NCI-H82 (cell line): ENCODE results near the gene CIITA.
A peak's percentile ranks its signal among the peaks of the same experiment; 100 is the strongest.
"Not testable (repeated sequence)": the region's sequence is repeated elsewhere in the genome, so short reads cannot be mapped to it uniquely, and the experiment has no call there.

Experiments
- DNase-seq: peaks from one replicate; lab custom pipeline; 2025; lab: John Stamatoyannopoulos, UW

Gene CIITA

GRCh38 chr16:10934325-10935107, 57.5 kb downstream of the CIITA start:
- no peak for DNase-seq

DNA sequence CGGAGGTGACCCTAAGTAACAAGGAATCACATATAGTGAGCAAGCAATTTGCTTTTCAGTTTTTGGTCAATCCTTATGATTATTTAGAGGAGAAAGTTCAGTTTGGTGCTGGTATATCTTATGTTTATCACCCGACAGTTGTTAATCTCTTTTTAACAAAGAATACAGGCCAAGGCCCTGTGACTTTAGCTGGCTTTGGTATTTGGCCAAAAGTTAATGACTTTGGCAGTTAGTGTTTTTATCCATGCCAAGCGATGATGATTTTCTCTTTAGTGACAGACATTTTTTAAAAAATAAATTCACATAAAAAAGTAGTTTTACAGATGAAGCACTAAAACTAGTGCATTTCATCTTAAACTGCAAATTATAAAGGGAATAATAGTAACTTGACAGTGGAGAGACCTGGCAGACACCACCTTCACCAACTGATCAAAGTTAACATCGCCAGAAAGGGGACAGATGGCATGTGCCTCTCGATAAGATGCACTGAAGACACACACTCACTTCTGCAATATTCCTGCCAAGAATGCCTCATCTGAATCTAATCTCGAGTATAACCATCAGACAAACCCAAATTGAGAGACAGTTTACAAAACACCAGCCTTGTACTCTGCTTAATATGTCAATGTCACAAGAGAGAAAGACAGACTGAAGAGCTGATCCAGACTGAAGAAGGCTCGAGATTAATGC, 58.4 kb downstream of the CIITA start:
- no peak for DNase-seq

GRCh38 chr16:10936272-10936984, 59.4 kb downstream of the CIITA start:
- no peak for DNase-seq

GRCh38 chr16:10937068-10937859, 60.3 kb downstream of the CIITA start:
- DNase-seq, result no peak

DNA sequence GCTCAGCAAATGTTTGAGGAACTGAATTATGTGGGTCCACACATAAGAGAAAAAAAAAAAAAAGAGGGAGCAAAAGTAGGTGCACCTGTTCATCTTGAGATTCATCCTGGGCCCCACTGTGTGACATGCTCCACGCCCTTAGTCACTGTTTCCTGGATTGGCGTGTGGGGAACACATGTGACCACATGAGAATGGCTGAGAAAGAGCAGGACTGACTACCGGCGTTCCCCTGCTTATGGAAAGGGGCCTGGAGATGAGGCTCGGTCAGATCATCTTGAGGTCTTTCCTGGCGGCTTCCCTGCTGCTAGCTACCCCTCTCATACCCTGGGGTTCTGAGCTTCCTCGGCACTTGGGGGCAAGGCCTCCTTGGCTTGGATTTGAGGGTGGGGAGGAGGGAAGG, 61.3 kb downstream of the CIITA start:
- no peak for DNase-seq

DNA sequence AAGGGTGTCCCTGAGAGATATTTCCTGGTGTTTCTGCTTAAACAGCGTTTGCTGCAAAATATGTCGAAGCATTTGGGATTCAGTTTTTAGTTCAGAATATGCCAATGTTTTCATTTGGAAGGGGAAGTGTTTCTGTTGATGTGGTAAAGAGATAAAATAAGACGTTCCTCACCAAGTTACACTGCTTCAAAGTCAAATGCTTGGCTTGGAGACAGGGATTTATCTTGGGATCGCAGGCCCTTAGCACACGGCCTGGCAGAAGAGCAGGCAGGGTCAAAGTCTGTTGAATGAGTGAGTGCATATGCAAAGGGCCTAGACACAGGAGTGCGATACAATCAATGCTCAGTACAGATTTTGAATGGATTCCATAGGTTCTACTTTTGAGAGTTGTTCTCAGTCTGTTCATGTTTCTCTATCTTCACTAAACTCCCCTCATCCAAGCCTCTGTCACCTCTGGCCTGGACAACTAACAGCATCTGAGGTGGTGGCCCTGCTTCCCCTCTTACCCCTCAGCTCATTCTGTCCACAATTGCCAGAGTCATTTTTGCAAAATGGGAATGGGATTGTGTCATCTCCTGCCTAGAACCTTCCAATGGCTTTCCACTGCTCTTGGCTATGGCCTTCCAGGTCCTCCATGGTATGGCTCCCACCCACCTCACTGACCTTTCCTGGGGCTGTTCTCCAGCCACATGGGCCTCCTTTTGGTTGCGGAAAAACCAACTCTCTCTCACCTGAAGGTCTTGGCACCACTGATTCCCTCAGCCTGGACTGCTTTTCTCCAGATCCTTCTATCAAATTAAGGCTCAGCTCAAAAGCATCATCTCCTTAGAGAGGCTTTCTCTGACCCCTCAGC, 62.0 kb downstream of the CIITA start:
- no peak for DNase-seq

GRCh38 chr16:10939649-10940234, 62.7 kb downstream of the CIITA start:
- DNase-seq, result no peak

GRCh38 chr16:10940501-10941079, 63.6 kb downstream of the CIITA start:
- DNase-seq, result no peak

DNA sequence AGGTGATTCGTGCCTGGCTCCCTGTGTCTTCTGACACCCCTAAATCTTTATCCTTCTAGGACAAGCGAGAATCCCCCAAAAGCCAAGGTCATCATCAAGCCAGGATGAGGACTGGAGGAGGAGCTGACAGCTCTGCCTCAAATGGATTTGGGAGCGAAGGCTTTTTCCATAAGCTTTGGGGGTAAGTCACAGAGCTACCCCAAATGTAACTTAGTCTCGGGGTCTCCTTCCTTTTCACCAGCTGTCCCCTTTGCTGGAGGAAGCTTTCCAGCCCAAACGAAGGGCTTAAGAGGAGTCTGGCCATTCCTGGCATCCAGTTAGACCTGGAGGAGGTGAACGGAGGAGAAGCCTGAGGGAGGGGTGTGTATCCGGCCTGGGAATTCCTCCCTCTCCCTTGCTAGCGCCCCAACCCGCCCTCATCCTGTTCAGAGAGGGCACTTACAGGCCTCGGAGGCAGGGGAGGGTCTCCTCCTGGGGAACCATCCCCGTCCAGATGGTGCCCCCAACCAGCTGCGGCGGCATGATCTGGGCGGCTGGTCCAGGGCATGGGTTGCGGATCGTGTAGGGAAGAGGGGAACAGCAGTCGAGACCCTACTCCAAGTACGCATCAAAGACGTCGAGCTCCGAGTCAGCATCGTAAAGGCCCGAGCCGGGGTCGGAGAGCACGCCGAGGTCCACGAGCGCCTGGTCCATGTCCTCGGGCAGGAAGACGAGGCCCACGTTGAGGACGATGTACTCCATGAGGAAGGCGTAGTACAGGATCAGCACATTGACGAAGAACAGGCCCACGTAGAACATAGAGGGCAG, 64.3 kb downstream of the CIITA start:
- DNase-seq, result peak; percentile 34

- not testable (repeated sequence) for DNase-seq
These were observed 64.9 kb downstream of the CIITA start for GRCh38 chr16:10941935-10942351.

DNA sequence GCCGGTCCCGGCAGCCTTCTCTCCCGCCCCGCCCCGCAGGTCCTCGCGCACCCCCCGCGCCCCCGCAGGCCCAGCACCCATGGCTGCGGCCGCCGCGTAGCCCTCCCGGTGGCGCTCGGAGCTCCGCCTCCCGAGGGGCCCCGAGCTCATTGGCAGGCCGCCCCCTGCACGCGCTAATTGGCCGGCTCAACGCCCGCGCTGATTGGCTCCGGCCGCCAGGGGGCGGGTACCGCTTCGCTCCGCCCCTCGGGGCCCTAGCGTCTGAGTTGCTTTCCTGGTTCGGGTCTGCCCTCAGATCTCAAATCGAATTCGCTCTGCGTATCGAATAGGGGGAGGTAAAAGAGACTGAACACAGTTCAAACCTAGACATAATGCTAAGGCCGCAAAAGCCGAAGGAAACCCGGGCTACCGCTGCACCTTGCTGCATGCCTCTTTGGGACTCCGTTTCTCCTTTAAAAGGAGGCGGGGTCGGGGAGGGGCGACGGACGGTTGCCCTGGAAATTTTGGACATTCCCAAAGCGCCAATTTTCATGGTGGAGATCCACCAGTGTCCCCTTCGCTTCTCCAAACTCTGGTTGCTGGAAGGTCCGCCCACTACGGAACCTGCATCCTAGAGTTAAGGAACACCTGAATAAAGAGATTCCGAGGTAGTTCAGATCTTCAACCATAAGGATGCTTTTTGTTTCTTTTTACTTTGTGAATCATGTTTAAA, 65.5 kb downstream of the CIITA start, which contains the start of gene DEXI:
TSS of gene DEXI (minus strand) at position 117 of the 712 bp plus-strand sequence. CDS start 463 bp downstream, outside the sequence.
- peak; percentile 96 for DNase-seq

DNA sequence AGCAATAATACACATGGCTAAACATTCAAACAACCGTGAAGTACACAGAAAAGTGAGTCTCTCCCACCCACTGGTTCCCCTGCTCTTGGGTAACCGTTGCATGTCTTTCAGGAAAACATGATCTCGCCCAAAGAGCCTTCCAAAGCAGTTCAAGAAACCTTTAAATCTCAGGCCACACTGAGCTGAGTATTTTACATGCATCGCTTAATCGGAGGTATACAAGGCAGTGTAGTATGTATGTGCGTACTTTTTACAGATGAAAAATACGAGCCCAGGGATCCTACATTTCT, 66.0 kb downstream of the CIITA start:
- DNase-seq, result no peak

- DNase-seq, result peak; percentile 97
These were observed 67.5 kb downstream of the CIITA start, which contains the start of gene CLEC16A for GRCh38 chr16:10944249-10945064. TSS of gene CLEC16A (plus strand) at chr16:10944564. CDS start at chr16:10944718, 154 bp downstream.

- no peak for DNase-seq
These were observed 68.2 kb downstream of the CIITA start for GRCh38 chr16:10945065-10945787.

- no peak for DNase-seq
These were observed 69.3 kb downstream of the CIITA start for GRCh38 chr16:10946308-10946707.

DNA sequence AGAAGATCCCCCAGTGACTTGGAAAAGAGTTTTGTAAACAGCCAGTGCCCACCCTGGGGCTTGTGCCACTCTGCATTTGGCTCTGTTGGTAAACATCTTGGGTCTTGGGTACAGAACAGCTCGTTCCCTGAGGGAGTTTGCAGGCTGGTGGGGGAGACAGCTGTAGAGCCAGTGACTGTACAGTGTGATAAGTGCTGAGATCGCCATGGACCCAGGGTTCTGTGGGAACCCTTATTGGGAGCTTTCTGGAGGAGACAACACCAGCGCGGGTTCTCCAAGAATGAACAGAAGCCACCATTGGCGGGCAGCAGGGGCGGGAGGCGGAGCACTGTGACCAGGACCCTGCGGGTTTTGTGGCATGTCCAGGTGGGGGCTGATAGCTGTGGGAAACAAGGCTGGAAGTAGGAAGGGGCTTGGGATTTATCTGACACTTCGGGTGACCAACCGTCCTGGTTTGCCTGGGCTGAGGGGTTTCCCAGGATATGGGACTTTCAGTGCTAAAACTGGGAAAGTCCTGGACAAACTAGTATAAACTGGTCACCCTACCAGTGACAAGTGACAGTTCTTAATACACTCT, 70.3 kb downstream of the CIITA start:
- no peak for DNase-seq
